HEK293 (cell line): ENCODE data around the gene DUSP15.

ENCODE experiments used
- CTCF ChIA-PET: fragments of 350-600 bp; formaldehyde crosslinking; extraction: SDS; loops from one replicate; lab custom pipeline; 2021; ENCODE audit warnings: antibody characterized with exemption; lab: Yijun Ruan, JAX
- POLR2A ChIA-PET: fragments of 300-600 bp; formaldehyde crosslinking; extraction: SDS; loops from one replicate; lab custom pipeline; 2020; ENCODE audit warnings: antibody characterized with exemption, inconsistent platforms; lab: Yijun Ruan, JAX
- H3K27ac ChIP-seq: fragments of 200-500 bp; sonication (Bioruptor generic); 2 replicates; pipeline ENCODE4 v1.5.1; 2014; ENCODE audit warnings: low read depth, low read length, control low read depth, inconsistent platforms; ENCODE audit errors: extremely low read depth
- H3K36me3 ChIP-seq, 2 experiments: fragments of 200-500 bp in 1 of 2; sonication (Bioruptor generic) in 1 of 2; 1 replicate in 1 of 2; 2 replicates in 1 of 2; pipeline ENCODE4 v1.5.1; 2014 to 2017; ENCODE audit warnings: inconsistent platforms in 2 of 2, low read length in 2 of 2; ENCODE audit not compliant: control insufficient read depth in 2 of 2, insufficient read depth in 1 of 2
- H3K4me1 ChIP-seq: fragments of 200-500 bp; sonication (Bioruptor generic); 2 replicates; pipeline ENCODE4 v1.5.1; 2014; ENCODE audit warnings: mild to moderate bottlenecking, low read length, inconsistent platforms; ENCODE audit not compliant: control insufficient read depth, insufficient read depth
- H3K4me3 ChIP-seq: 2 replicates; pipeline ENCODE4 v1.5.1; 2011; ENCODE audit warnings: low read depth, mild to moderate bottlenecking, control low read depth, low read length, moderate library complexity
- H3K9me3 ChIP-seq: fragments of 200-500 bp; sonication (Bioruptor generic); 2 replicates; pipeline ENCODE4 v1.5.1; 2014; ENCODE audit warnings: low read depth, low read length, inconsistent platforms; ENCODE audit not compliant: control insufficient read depth, insufficient read depth
- EGR2 ChIP-seq: fragments of 450-650 bp; formaldehyde crosslinking; IDR thresholded peaks from 2 replicates; pipeline ENCODE4 v1.5.1; 2016; ENCODE audit warnings: low read depth, missing biosample characterization, missing genetic modification characterization
- IKZF3 ChIP-seq: fragments of 450-650 bp; IDR thresholded peaks from 2 replicates; pipeline ENCODE4 v1.5.0; 2018; ENCODE audit warnings: missing biosample characterization, mild to moderate bottlenecking, missing genetic modification characterization, moderate library complexity
- PRDM1 ChIP-seq: fragments of 450-650 bp; formaldehyde crosslinking; IDR thresholded peaks from 2 replicates; pipeline ENCODE4; 2016; ENCODE audit warnings: missing biosample characterization, missing genetic modification characterization
- PRDM6 ChIP-seq: fragments of 450-650 bp; formaldehyde crosslinking; IDR thresholded peaks from 2 replicates; pipeline ENCODE4 v1.5.1; 2017; ENCODE audit warnings: missing biosample characterization, missing genetic modification characterization
- REST ChIP-seq: fragments of 450-650 bp; formaldehyde crosslinking; IDR thresholded peaks from 2 replicates; pipeline ENCODE4 v1.5.1; 2016; ENCODE audit warnings: missing biosample characterization, missing genetic modification characterization
- TRIM28 ChIP-seq: IDR thresholded peaks from 2 replicates; pipeline ENCODE4 v1.6.1; 2011; ENCODE audit warnings: low read length, control low read depth, borderline replicate concordance
- ZNF174 ChIP-seq: fragments of 450-650 bp; formaldehyde crosslinking; IDR thresholded peaks from 2 replicates; pipeline ENCODE4 v1.5.0; 2017; ENCODE audit warnings: missing biosample characterization, mild to moderate bottlenecking, missing genetic modification characterization
- ZNF239 ChIP-seq: fragments of 450-650 bp; formaldehyde crosslinking; IDR thresholded peaks from 2 replicates; pipeline ENCODE4 v1.5.1; 2016; ENCODE audit warnings: missing biosample characterization, missing genetic modification characterization
- ZNF324 ChIP-seq: fragments of 450-650 bp; formaldehyde crosslinking; IDR thresholded peaks from 2 replicates; pipeline ENCODE4 v1.5.1; 2016; ENCODE audit warnings: missing biosample characterization, missing genetic modification characterization
- ZNF37A ChIP-seq: fragments of 450-650 bp; IDR thresholded peaks from 2 replicates; pipeline ENCODE4 v1.5.1; 2018; ENCODE audit warnings: missing biosample characterization, missing genetic modification characterization
- ZNF48 ChIP-seq: fragments of 450-650 bp; formaldehyde crosslinking; IDR thresholded peaks from 2 replicates; pipeline ENCODE4 v1.5.1; 2016; ENCODE audit warnings: missing biosample characterization, missing genetic modification characterization
- ZNF544 ChIP-seq: fragments of 450-650 bp; formaldehyde crosslinking; IDR thresholded peaks from 2 replicates; pipeline ENCODE4 v1.5.0; 2017; ENCODE audit warnings: missing biosample characterization, missing genetic modification characterization
- ZNF548 ChIP-seq: fragments of 450-650 bp; formaldehyde crosslinking; IDR thresholded peaks from 2 replicates; pipeline ENCODE4 v1.5.1; 2016; ENCODE audit warnings: missing biosample characterization, missing genetic modification characterization
- ZNF560 ChIP-seq: fragments of 450-650 bp; formaldehyde crosslinking; IDR thresholded peaks from 2 replicates; pipeline ENCODE4 v1.5.1; 2017; ENCODE audit warnings: missing biosample characterization, missing genetic modification characterization, borderline replicate concordance
- ZSCAN16 ChIP-seq: fragments of 450-650 bp; formaldehyde crosslinking; IDR thresholded peaks from 2 replicates; pipeline ENCODE4 v1.5.1; 2016; ENCODE audit warnings: missing biosample characterization, missing genetic modification characterization
- TF ChIP-seq, protein P1 (sequence below): fragments of 450-650 bp; formaldehyde crosslinking; IDR thresholded peaks from 2 replicates; pipeline ENCODE4 v1.5.1; 2016; ENCODE audit warnings: missing biosample characterization, missing genetic modification characterization
- TF ChIP-seq, protein P2 (sequence below): fragments of 450-650 bp; formaldehyde crosslinking; IDR thresholded peaks from 2 replicates; pipeline ENCODE4 v1.5.1; 2017; ENCODE audit warnings: missing biosample characterization, missing genetic modification characterization

Gene DUSP15

GRCh38 chr20:31859266-31859997 lies 10.9 kb downstream of the DUSP15 start:
- no peak for TF ChIP-seq ZNF324 (tag by site-specific recombination)
- no peak for TF ChIP-seq ZNF174
- TF ChIP-seq EGR2 = no peak
- TF ChIP-seq IKZF3 (tag by site-specific recombination) = no peak
- no peak overlapping the region for H3K4me3 ChIP-seq
- no peaks in the 10 kb centered on the region for H3K36me3 ChIP-seq
- POLR2A ChIA-PET = interaction anchor here (0.6 to 1.2 kb wide), 3 partner anchors 74 to 160 kb away, joined by 3 read pairs; partner anchors contain the start of gene PDRG1
- no peaks in the 10 kb centered on the region for H3K9me3 ChIP-seq
- H3K4me1 ChIP-seq = 0 out of 2 replicates have a peak, but pooled peaks cover 2% of the 10 kb centered on the region
- CTCF ChIA-PET = interaction anchor here (0.5 to 3.5 kb wide), 4 partner anchors 13 to 178 kb away, joined by 3 to 16 read pairs (median 6); partner anchors contain the start of gene PDRG1
- H3K27ac ChIP-seq = no peak overlapping the region

DNA sequence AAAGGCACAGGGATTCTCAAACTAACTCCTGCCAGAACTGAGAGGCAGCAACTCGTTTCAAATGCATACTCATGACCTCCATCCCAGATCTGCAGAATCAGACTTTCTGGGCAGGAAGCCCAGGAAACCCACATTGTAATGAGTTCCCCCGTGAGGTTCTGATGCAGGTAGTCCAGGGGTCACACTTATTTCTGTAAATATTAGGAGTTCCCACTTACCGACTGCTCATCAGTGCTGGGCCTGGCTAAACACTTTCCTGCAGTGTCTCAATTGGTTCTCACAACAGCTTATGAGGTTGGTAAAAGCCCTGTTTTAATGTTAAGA lies 11.6 kb downstream of the DUSP15 start:
- H3K4me1 ChIP-seq = 0 out of 2 replicates have a peak, but pooled peaks cover 2% of the 10 kb centered on the region
- TF ChIP-seq ZNF544 = no peak
- no peaks in the 10 kb centered on the region for H3K9me3 ChIP-seq
- no peak overlapping the region for H3K4me3 ChIP-seq
- H3K36me3 ChIP-seq = no peaks in the 10 kb centered on the region
- H3K27ac ChIP-seq = no peak overlapping the region
- ChIA-PET POLR2A (interaction anchor here (0.6 kb wide), 1 partner anchor 160 kb away, joined by 3 read pairs; no protein-coding TSS in a partner anchor), CTCF (interaction anchor here (0.5 to 3.5 kb wide), 2 partner anchors 25 to 93 kb away, joined by 4 to 16 read pairs; partner anchors contain the start of gene PDRG1)

- CTCF ChIA-PET = interaction anchor here (3.5 kb wide), 1 partner anchor 94 kb away, joined by 16 read pairs; the partner anchor contains the start of gene PDRG1
- H3K36me3 ChIP-seq = no peaks in the 10 kb centered on the region
- no peaks in the 10 kb centered on the region for H3K9me3 ChIP-seq
- H3K27ac ChIP-seq = no peak overlapping the region
- no peak overlapping the region for H3K4me3 ChIP-seq
- POLR2A ChIA-PET = no interaction called here
- H3K4me1 ChIP-seq = 0 out of 2 replicates have a peak, but pooled peaks cover 2% of the 10 kb centered on the region
- no peak for TF ChIP-seq ZNF560 (tag by site-specific recombination)
- peak; percentile 65 for TF ChIP-seq PRDM1
Measured at GRCh38 chr20:31857861-31858759, 12.2 kb downstream of the DUSP15 start.

GRCh38 chr20:31856516-31856915 lies 13.8 kb downstream of the DUSP15 start:
- POLR2A ChIA-PET = no interaction called here
- Histone ChIP-seq H3K4me3 (no peak overlapping the region), H3K4me1 (no peaks in the 10 kb centered on the region), H3K36me3 (no peaks in the 10 kb centered on the region), H3K9me3 (no peaks in the 10 kb centered on the region), H3K27ac (no peak overlapping the region)
- CTCF ChIA-PET = interaction anchor here (0.9 to 6.9 kb wide), 7 partner anchors 8 to 176 kb away, joined by 3 to 128 read pairs (median 12); partner anchors contain the start of gene PDRG1
- TF ChIP-seq ZSCAN16 (tag by site-specific recombination) (no peak), PRDM6 (tag by site-specific recombination) (no peak), ZNF324 (tag by site-specific recombination) (no peak), ZNF239 (tag by site-specific recombination) (no peak), ZNF48 (tag by site-specific recombination) (no peak), ZNF37A (tag by site-specific recombination) (no peak), TRIM28 (no peak), EGR2 (no peak), REST (tag by site-specific recombination) (no peak), ZNF548 (no peak)
- TF ChIP-seq, protein P1, sequence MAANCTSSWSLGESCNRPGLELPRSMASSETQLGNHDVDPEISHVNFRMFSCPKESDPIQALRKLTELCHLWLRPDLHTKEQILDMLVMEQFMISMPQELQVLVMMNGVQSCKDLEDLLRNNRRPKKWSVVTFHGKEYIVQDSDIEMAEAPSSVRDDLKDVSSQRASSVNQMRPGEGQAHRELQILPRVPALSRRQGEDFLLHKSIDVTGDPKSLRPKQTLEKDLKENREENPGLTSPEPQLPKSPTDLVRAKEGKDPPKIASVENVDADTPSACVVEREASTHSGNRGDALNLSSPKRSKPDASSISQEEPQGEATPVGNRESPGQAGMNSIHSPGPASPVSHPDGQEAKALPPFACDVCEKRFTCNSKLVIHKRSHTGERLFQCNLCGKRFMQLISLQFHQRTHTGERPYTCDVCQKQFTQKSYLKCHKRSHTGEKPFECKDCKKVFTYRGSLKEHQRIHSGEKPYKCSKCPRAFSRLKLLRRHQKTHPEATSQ = no peak
- TF ChIP-seq, protein P2, sequence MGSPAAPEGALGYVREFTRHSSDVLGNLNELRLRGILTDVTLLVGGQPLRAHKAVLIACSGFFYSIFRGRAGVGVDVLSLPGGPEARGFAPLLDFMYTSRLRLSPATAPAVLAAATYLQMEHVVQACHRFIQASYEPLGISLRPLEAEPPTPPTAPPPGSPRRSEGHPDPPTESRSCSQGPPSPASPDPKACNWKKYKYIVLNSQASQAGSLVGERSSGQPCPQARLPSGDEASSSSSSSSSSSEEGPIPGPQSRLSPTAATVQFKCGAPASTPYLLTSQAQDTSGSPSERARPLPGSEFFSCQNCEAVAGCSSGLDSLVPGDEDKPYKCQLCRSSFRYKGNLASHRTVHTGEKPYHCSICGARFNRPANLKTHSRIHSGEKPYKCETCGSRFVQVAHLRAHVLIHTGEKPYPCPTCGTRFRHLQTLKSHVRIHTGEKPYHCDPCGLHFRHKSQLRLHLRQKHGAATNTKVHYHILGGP (tag by site-specific recombination) = no peak
